ENCODE results near the gene ARHGAP19. TPM values are rescaled to one million over a fixed set of nuclear protein-coding genes. Genes with fewer than 3 reads are reported as not detected.
"Not testable (repeated sequence)": the region's sequence is repeated elsewhere in the genome, so short reads cannot be mapped to it uniquely, and the experiment has no call there.

The ARHGAP19 gene
- total and polyA plus RNA-seq, 2 donors from 2014 or later, result 5.3 to 10.6 TPM

- intact Hi-C loops (cut with DNase I), result no loop called here
- no peaks in the 10 kb centered on the region for H3K9me3 ChIP-seq (ENCODE audit: control insufficient read depth in 2 of 3, insufficient read depth in 1 of 3, low read length in 3 of 3)
- no peak overlapping the region for H3K27ac ChIP-seq (ENCODE audit: low read depth in 2 of 2, low read length in 2 of 2)
- H3K36me3 ChIP-seq (ENCODE audit: control insufficient read depth in 2 of 3, insufficient read depth in 3 of 3, low read length in 3 of 3), result no peaks in the 10 kb centered on the region
- no peaks in the 10 kb centered on the region for H3K27me3 ChIP-seq (ENCODE audit: control insufficient read depth, insufficient read depth, low read length)
- no peak for TF ChIP-seq CTCF (IDR thresholded peaks at IDR 0.05; ENCODE audit: borderline replicate concordance, extremely low read depth, insufficient read depth)
- H3K4me1 ChIP-seq (ENCODE audit: control insufficient read depth in 2 of 3, insufficient read depth in 2 of 3, low read depth in 1 of 3, low read length in 3 of 3), result no peaks in the 10 kb centered on the region
- FAIRE-seq (no peak), DNase-seq (no peak)
- no peak overlapping the region for H3K4me3 ChIP-seq (ENCODE audit: low read length in 3 of 3)
- no peak overlapping the region for H3K9ac ChIP-seq (ENCODE audit: low read length in 3 of 3)
These were observed 24.8 kb downstream of the ARHGAP19 start for GRCh38 chr10:97267671-97268070.

- H3K4me3 ChIP-seq (ENCODE audit: low read length in 3 of 3); intact Hi-C loops (cut with DNase I); FAIRE-seq: not testable (repeated sequence)
These were observed 27.3 kb downstream of the ARHGAP19 start for GRCh38 chr10:97265095-97265494.

GRCh38 chr10:97263971-97264370, 28.5 kb downstream of the ARHGAP19 start:
- FAIRE-seq, result no peak
- H3K4me1 ChIP-seq (ENCODE audit: control insufficient read depth in 2 of 3, insufficient read depth in 2 of 3, low read depth in 1 of 3, low read length in 3 of 3), result no peaks in the 10 kb centered on the region
- no peaks in the 10 kb centered on the region for H3K9me3 ChIP-seq (ENCODE audit: control insufficient read depth in 2 of 3, insufficient read depth in 1 of 3, low read length in 3 of 3)
- H3K27me3 ChIP-seq (ENCODE audit: control insufficient read depth, insufficient read depth, low read length), result no peaks in the 10 kb centered on the region
- TF ChIP-seq CTCF (IDR thresholded peaks at IDR 0.05; ENCODE audit: borderline replicate concordance, extremely low read depth, insufficient read depth), result no peak
- H3K27ac ChIP-seq (ENCODE audit: low read depth in 2 of 2, low read length in 2 of 2), result no peak overlapping the region
- intact Hi-C loops (cut with DNase I), result no loop called here
- H3K36me3 ChIP-seq (ENCODE audit: control insufficient read depth in 2 of 3, insufficient read depth in 3 of 3, low read length in 3 of 3), result no peaks in the 10 kb centered on the region
- no peak for DNase-seq
- H3K4me3 ChIP-seq (ENCODE audit: low read length in 3 of 3), result no peak overlapping the region
- H3K9ac ChIP-seq (ENCODE audit: low read length in 3 of 3), result no peak overlapping the region

More at GRCh38 chr10:97265095-97265494, 27.3 kb downstream of the ARHGAP19 start:
- H3K36me3 ChIP-seq (ENCODE audit: control insufficient read depth in 2 of 3, insufficient read depth in 3 of 3, low read length in 3 of 3); DNase-seq; H3K9me3 ChIP-seq (ENCODE audit: control insufficient read depth in 2 of 3, insufficient read depth in 1 of 3, low read length in 3 of 3); H3K4me1 ChIP-seq (ENCODE audit: control insufficient read depth in 2 of 3, insufficient read depth in 2 of 3, low read depth in 1 of 3, low read length in 3 of 3); H3K27ac ChIP-seq (ENCODE audit: low read depth in 2 of 2, low read length in 2 of 2); H3K9ac ChIP-seq (ENCODE audit: low read length in 3 of 3); H3K27me3 ChIP-seq (ENCODE audit: control insufficient read depth, insufficient read depth, low read length): not testable (repeated sequence)

- TF ChIP-seq CTCF (IDR thresholded peaks at IDR 0.05; ENCODE audit: borderline replicate concordance, extremely low read depth, insufficient read depth), result no peak
- H3K4me3 ChIP-seq (ENCODE audit: low read length in 3 of 3), result no peak overlapping the region
- DNase-seq (no peak), FAIRE-seq (no peak)
- H3K4me1 ChIP-seq (ENCODE audit: control insufficient read depth in 2 of 3, insufficient read depth in 2 of 3, low read depth in 1 of 3, low read length in 3 of 3), result no peaks in the 10 kb centered on the region
- H3K9me3 ChIP-seq (ENCODE audit: control insufficient read depth in 2 of 3, insufficient read depth in 1 of 3, low read length in 3 of 3), result no peaks in the 10 kb centered on the region
- H3K36me3 ChIP-seq (ENCODE audit: control insufficient read depth in 2 of 3, insufficient read depth in 3 of 3, low read length in 3 of 3), result peaks cover 0 to 2% (median 0%) of the 10 kb centered on the region in 3 donors
- no peak overlapping the region for H3K27ac ChIP-seq (ENCODE audit: low read depth in 2 of 2, low read length in 2 of 2)
- intact Hi-C loops (cut with DNase I), result no loop called here
- no peaks in the 10 kb centered on the region for H3K27me3 ChIP-seq (ENCODE audit: control insufficient read depth, insufficient read depth, low read length)
- H3K9ac ChIP-seq (ENCODE audit: low read length in 3 of 3), result no peak overlapping the region
These were observed 30.8 kb downstream of the ARHGAP19 start for GRCh38 chr10:97261656-97262055.
